IMR-90 (cell line): Measurements from ENCODE around the gene GPRC5C. TPM values are rescaled to one million over a fixed set of nuclear protein-coding genes. Genes with fewer than 3 reads are reported as not detected.

Experiments used
- ATAC-seq: fragments of 200-7000 bp; cut with Tn5 transposase; 2 replicates; pipeline ENCODE4 v1.9.1; 2020; ENCODE audit warnings: low read depth, mild to moderate bottlenecking, moderate library complexity
- BruUV-seq: library from RNA; stranded (reverse); fragments of 400-500 nt; replicated peaks from 2 replicates; lab custom pipeline; 2021; lab: Mats Ljungman, UMichigan
- CTCF ChIA-PET: fragments of 300-600 bp; formaldehyde crosslinking; extraction: SDS; loops from one replicate; lab custom pipeline; 2021; ENCODE audit warnings: antibody characterized with exemption; lab: Yijun Ruan, JAX
- POLR2A ChIA-PET: fragments of 300-600 bp; sonication (Branson Sonifier 250); formaldehyde crosslinking; loops from one replicate; lab custom pipeline; 2022; ENCODE audit warnings: antibody characterized with exemption; ENCODE audit not compliant: unreplicated experiment; lab: Charles Lee
- DNase-seq: peaks from one replicate; pipeline ENCODE4 v3.0.0; 2013
- H2AFZ ChIP-seq: replicated peaks from 2 replicates; pipeline ENCODE3; 2013; ENCODE audit warnings: low read length, mild to moderate bottlenecking; ENCODE audit not compliant: poor library complexity
- H2AK5ac ChIP-seq: 2 replicates; pipeline ENCODE4 v1.6.1; 2013; ENCODE audit warnings: low read depth, low read length, inconsistent platforms
- H2AK9ac ChIP-seq: replicated peaks from 2 replicates; pipeline ENCODE3; 2013; ENCODE audit warnings: mild to moderate bottlenecking, low read depth, low read length, moderate library complexity; ENCODE audit not compliant: poor library complexity
- H2BK120ac ChIP-seq: 2 replicates; pipeline ENCODE4 v1.6.1; 2013; ENCODE audit warnings: low read depth, low read length, inconsistent platforms
- H2BK15ac ChIP-seq: 3 replicates; pipeline ENCODE4 v1.6.1; 2013; ENCODE audit warnings: low read depth, low read length, inconsistent platforms
- H2BK20ac ChIP-seq: 2 replicates; pipeline ENCODE4 v1.6.1; 2013; ENCODE audit warnings: low read depth, mild to moderate bottlenecking, inconsistent platforms, low read length, moderate library complexity
- H2BK5ac ChIP-seq: 2 replicates; pipeline ENCODE4 v1.6.1; 2013; ENCODE audit warnings: mild to moderate bottlenecking, low read depth, low read length, inconsistent platforms; ENCODE audit not compliant: poor library complexity, severe bottlenecking
- H3K14ac ChIP-seq: replicated peaks from 2 replicates; pipeline ENCODE4 v1.6.1; 2013; ENCODE audit warnings: low read depth, low read length, inconsistent platforms
- H3K18ac ChIP-seq: 2 replicates; pipeline ENCODE4 v1.6.1; 2013; ENCODE audit warnings: low read depth, low read length, control low read depth
- H3K23ac ChIP-seq: 2 replicates; pipeline ENCODE4 v1.6.1; 2013; ENCODE audit warnings: low read depth, low read length, inconsistent platforms
- H3K27ac ChIP-seq: 2 replicates; pipeline ENCODE4 v1.5.1; 2013; ENCODE audit warnings: mild to moderate bottlenecking, control low read depth, low read length; ENCODE audit not compliant: insufficient read depth
- H3K27me3 ChIP-seq: 2 replicates; pipeline ENCODE4 v1.6.1; 2013; ENCODE audit warnings: low read length; ENCODE audit not compliant: control insufficient read depth, insufficient read depth
- H3K36me3 ChIP-seq: 2 replicates; pipeline ENCODE4 v1.6.1; 2013; ENCODE audit warnings: low read length, mixed read lengths; ENCODE audit not compliant: control insufficient read depth, insufficient read depth
- H3K4ac ChIP-seq: 2 replicates; pipeline ENCODE4 v1.6.1; 2013; ENCODE audit warnings: low read depth, low read length, inconsistent platforms
- H3K4me1 ChIP-seq: 2 replicates; pipeline ENCODE4 v1.6.1; 2013; ENCODE audit warnings: low read length, mixed read lengths; ENCODE audit not compliant: control insufficient read depth, insufficient read depth
- H3K4me2 ChIP-seq: 2 replicates; pipeline ENCODE4 v1.6.1; 2013; ENCODE audit warnings: low read depth, mild to moderate bottlenecking, control low read depth, low read length, moderate library complexity
- H3K4me3 ChIP-seq: 2 replicates; pipeline ENCODE4 v1.5.1; 2013; ENCODE audit warnings: low read depth, mild to moderate bottlenecking, control low read depth, low read length, moderate library complexity; ENCODE audit not compliant: insufficient read depth
- H3K56ac ChIP-seq: 2 replicates; pipeline ENCODE4 v1.6.1; 2013; ENCODE audit warnings: low read length, inconsistent platforms; ENCODE audit not compliant: insufficient read depth; ENCODE audit errors: extremely low read depth
- H3K79me1 ChIP-seq, 2 experiments: 2 replicates each; pipeline ENCODE4 v1.6.1; 2013; ENCODE audit warnings: low read length in 2 of 2, inconsistent platforms in 1 of 2, low read depth in 1 of 2
- H3K9ac ChIP-seq: 2 replicates; pipeline ENCODE4 v1.6.1; 2013; ENCODE audit warnings: low read depth, low read length, control low read depth
- H3K9me1 ChIP-seq: 2 replicates; pipeline ENCODE4 v1.6.1; 2013; ENCODE audit warnings: low read length, inconsistent platforms; ENCODE audit not compliant: insufficient read depth
- H3K9me3 ChIP-seq: 2 replicates; pipeline ENCODE4 v1.6.1; 2013; ENCODE audit warnings: low read length; ENCODE audit not compliant: control insufficient read depth, insufficient read depth
- H4K20me1 ChIP-seq: 2 replicates; pipeline ENCODE4 v1.6.1; 2013; ENCODE audit warnings: low read length, inconsistent platforms; ENCODE audit not compliant: insufficient read depth
- H4K5ac ChIP-seq: 2 replicates; pipeline ENCODE4 v1.6.1; 2013; ENCODE audit warnings: mild to moderate bottlenecking, low read depth, low read length, control low read depth
- H4K8ac ChIP-seq, 2 experiments: 2 replicates each; pipeline ENCODE4 v1.6.1; 2013; ENCODE audit warnings: low read depth in 2 of 2, low read length in 2 of 2, control low read depth in 1 of 2, inconsistent platforms in 1 of 2
- H4K91ac ChIP-seq: 2 replicates; pipeline ENCODE4 v1.6.1; 2013; ENCODE audit warnings: low read depth, low read length, inconsistent platforms; ENCODE audit not compliant: insufficient read depth
- ELK1 ChIP-seq: fragments of 150-350 bp; IDR thresholded peaks from 2 replicates; pipeline ENCODE4 v1.6.1; 2016; ENCODE audit warnings: low read depth, mild to moderate bottlenecking, low read length, moderate library complexity, borderline replicate concordance
- WGBS, 2 experiments: methylation state at CpG; one replicate each; pipeline versions ENCODE4 v1.1.5 to v1.1.7; 2013; ENCODE audit warnings: missing lambda C conversion rate in 2 of 2; ENCODE audit not compliant: insufficient read length in 1 of 2; ENCODE audit errors: extremely low coverage in 2 of 2; 5-methylcytosine and 5-hydroxymethylcytosine counted together
- dilution Hi-C: fragments of 300-500 bp; cut with HindIII; formaldehyde crosslinking; loops from one replicate; pipeline ENCODE4 v1.14.3; 2018; ENCODE audit warnings: low sequenced_read_pairs; ENCODE audit not compliant: unreplicated experiment
- in situ Hi-C: fragments of 300-500 bp; cut with MboI; formaldehyde crosslinking; loops from 3 replicates; pipeline ENCODE4 v1.14.3; 2019; ENCODE audit warnings: low sequenced_read_pairs, inconsistent platforms, mixed read lengths
- intact Hi-C: fragments of 100-400 bp; cut with micrococcal nuclease; formaldehyde crosslinking; loops from 2 replicates; pipeline ENCODE4 v1.10.0; 2022
- polyA plus RNA-seq, 3 experiments: library from polyadenylated mRNA; depleted of rRNA; stranded (reverse); fragments of >200 nt; gene quantifications; 2 replicates each; pipeline ENCODE4 v1.2.3, GENCODE V29; 2012; ENCODE audit warnings: low replicate concordance in 1 of 3
- total RNA-seq: library from RNA; depleted of rRNA; stranded (reverse); fragments of >200 nt; gene quantifications from 2 replicates; pipeline ENCODE4 v1.2.3, GENCODE V29; 2012

Gene GPRC5C
- total and polyA plus RNA-seq, 2 of the 4 experiments (the other 2 are of a cell fraction), result not detected

DNA sequence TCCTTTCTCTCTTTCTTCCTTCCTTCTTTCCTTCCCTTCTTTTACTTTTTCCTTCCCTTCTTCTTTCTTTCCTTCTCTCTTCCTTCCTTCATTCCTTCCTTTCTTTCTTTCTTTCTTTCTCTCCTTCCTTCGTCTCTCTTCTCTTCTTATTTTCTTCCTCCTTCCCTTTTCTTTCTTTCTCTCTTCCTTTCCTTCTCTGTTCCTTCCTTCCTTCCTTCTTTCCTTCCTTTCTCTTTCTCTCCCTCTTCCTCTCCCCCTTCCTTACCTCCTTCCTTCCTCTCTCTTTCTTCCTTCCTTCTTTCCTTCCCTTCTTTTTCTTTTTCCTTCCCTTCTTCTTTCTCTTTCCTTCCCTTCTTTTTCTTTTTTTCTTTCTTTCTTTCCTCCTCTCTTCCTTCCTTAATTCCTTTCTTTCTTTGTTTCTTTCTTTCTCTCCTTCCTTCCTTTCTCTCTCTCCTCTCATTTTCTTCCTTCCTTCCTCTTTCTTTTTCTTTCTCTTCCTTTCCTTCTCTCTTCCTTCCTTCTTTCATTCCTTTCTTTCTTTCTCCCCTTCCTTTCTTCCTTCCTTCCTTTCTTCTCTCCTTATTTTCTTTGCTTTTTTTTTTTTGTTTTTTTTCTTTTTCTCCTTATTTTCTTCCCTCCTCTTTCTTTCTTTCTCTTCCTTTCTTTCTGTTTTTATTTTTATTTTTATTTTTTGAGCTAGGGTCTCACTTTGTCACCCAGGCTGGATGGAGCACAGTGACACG lies 41.8 kb upstream of the GPRC5C start:
- POLR2A ChIA-PET, result no interaction called here
- in situ Hi-C loops, result no loop called here

More for the DNA sequence above, 41.8 kb upstream of the GPRC5C start:
- Histone ChIP-seq H2BK20ac (no peak overlapping the region), H3K4me2 (no peak overlapping the region), H4K20me1 (no peaks in the 10 kb centered on the region), H2BK120ac (no peak overlapping the region), H3K56ac (no peak overlapping the region), H3K14ac (no peak overlapping the region), H3K23ac (no peak overlapping the region), H2AK9ac (no peak overlapping the region), H2AK5ac (no peak overlapping the region), H3K9me1 (no peaks in the 10 kb centered on the region), H2BK5ac (no peak overlapping the region), H3K79me1 (no peaks in the 10 kb centered on the region), H3K27me3 (no peaks in the 10 kb centered on the region), H2BK15ac (no peak overlapping the region), H3K4me1 (no peaks in the 10 kb centered on the region), H3K4ac (no peak overlapping the region), H3K4me3 (no peak overlapping the region), H3K18ac (no peak overlapping the region), H4K91ac (no peak overlapping the region), H3K36me3 (no peaks in the 10 kb centered on the region), H4K8ac (no peak overlapping the region), H2AFZ (no peak overlapping the region), H3K27ac (no peak overlapping the region), H3K9me3 (peaks cover 17% of the 10 kb centered on the region; the same call in 1 of the 2 replicates), H4K5ac (no peak overlapping the region), H3K9ac (no peak overlapping the region)
- no peak for TF ChIP-seq ELK1
- no TSS peak for BruUV-seq
- dilution Hi-C loops, result no loop called here
- no peak for DNase-seq
- ATAC-seq, result no peak
- CTCF ChIA-PET, result no interaction called here
- WGBS, 2 experiments, result 19% methylated on average over 1 of the region's 2 CpGs; no CpG with 5 or more reads in 1 of the 2 experiments
- intact Hi-C loops, result no loop called here
